Loucy (cell line): ENCODE data around the gene COL24A1.
"Not testable (repeated sequence)": the region's sequence is repeated elsewhere in the genome, so short reads cannot be mapped to it uniquely, and the experiment has no call there.

Experiments used
- H2AFZ ChIP-seq: fragments of 200-600 bp; sonication (generic); 2 replicates; pipeline ENCODE4 v1.6.0; 2016; ENCODE audit warnings: antibody characterized with exemption, mild to moderate bottlenecking, low read length, moderate library complexity
- H3F3A ChIP-seq: fragments of 200-600 bp; 2 replicates; pipeline ENCODE4 v1.6.0; 2016; ENCODE audit warnings: antibody characterized with exemption, low read depth, mild to moderate bottlenecking
- H3K27me3 ChIP-seq: fragments of 200-600 bp; sonication (generic); 2 replicates; pipeline ENCODE4 v1.6.1; 2014; ENCODE audit warnings: low read length, mild to moderate bottlenecking; ENCODE audit not compliant: insufficient read depth, poor library complexity, severe bottlenecking
- H3K36me3 ChIP-seq: fragments of 200-600 bp; sonication (generic); 2 replicates; pipeline ENCODE4 v1.6.1; 2016; ENCODE audit warnings: low read length; ENCODE audit not compliant: insufficient read depth
- H3K4me1 ChIP-seq: fragments of 200-600 bp; sonication (generic); 2 replicates; pipeline ENCODE4 v1.5.1; 2014; ENCODE audit warnings: low read length, mild to moderate bottlenecking; ENCODE audit not compliant: insufficient read depth, poor library complexity, severe bottlenecking
- H3K4me2 ChIP-seq: fragments of 200-600 bp; sonication (generic); 2 replicates; pipeline ENCODE4 v1.6.0; 2014; ENCODE audit warnings: antibody characterized with exemption, low read length, low read depth, mild to moderate bottlenecking; ENCODE audit not compliant: poor library complexity, severe bottlenecking
- H3K4me3 ChIP-seq: fragments of 200-600 bp; sonication (generic); 2 replicates; pipeline ENCODE4 v1.5.1; 2014; ENCODE audit warnings: low read length, mild to moderate bottlenecking, mixed read lengths; ENCODE audit not compliant: poor library complexity, severe bottlenecking
- H3K79me2 ChIP-seq: fragments of 200-600 bp; sonication (generic); 2 replicates; pipeline ENCODE4 v1.6.1; 2014; ENCODE audit warnings: low read length; ENCODE audit not compliant: insufficient read depth
- H3K9ac ChIP-seq: fragments of 200-600 bp; sonication (generic); 2 replicates; pipeline ENCODE4 v1.6.0; 2014; ENCODE audit warnings: mild to moderate bottlenecking, low read depth, low read length, moderate library complexity; ENCODE audit not compliant: poor library complexity, severe bottlenecking
- H3K9me2 ChIP-seq: fragments of 200-600 bp; sonication (generic); replicated peaks from 2 replicates; pipeline ENCODE4 v1.6.1; 2016; ENCODE audit warnings: low read depth, low read length, mixed read lengths
- H3K9me3 ChIP-seq: fragments of 200-600 bp; sonication (generic); 2 replicates; pipeline ENCODE4 v1.6.1; 2014; ENCODE audit warnings: mild to moderate bottlenecking, antibody characterized with exemption, low read length, low read depth; ENCODE audit not compliant: insufficient read depth
- H4K20me1 ChIP-seq: fragments of 200-600 bp; sonication (generic); 2 replicates; pipeline ENCODE4 v1.6.0; 2014; ENCODE audit warnings: antibody characterized with exemption, low read length, mild to moderate bottlenecking; ENCODE audit not compliant: insufficient read depth, poor library complexity, severe bottlenecking
- CTCF ChIP-seq: fragments of 200-600 bp; sonication (generic); conservative IDR thresholded peaks from 2 replicates; pipeline ENCODE4 v1.5.1; 2014; ENCODE audit warnings: mild to moderate bottlenecking, antibody characterized with exemption, low read length
- EZH2phosphoT487 ChIP-seq: fragments of 200-600 bp; IDR thresholded peaks from 2 replicates; pipeline ENCODE4 v1.6.1; 2018; ENCODE audit warnings: antibody characterized with exemption, mild to moderate bottlenecking, moderate library complexity, borderline replicate concordance

The COL24A1 gene

GRCh38 chr1:85718678-85719340 lies 437.8 kb downstream of the COL24A1 start:
- TF ChIP-seq EZH2phosphoT487 (no peak), CTCF (no peak)
- Histone ChIP-seq H3K9me3 (peaks cover under 1% of the 10 kb centered on the region; the same call in 1 of the 2 replicates), H3K4me1 (no peaks in the 10 kb centered on the region), H3F3A (no peaks in the 10 kb centered on the region), H3K79me2 (no peaks in the 10 kb centered on the region), H3K4me2 (no peak overlapping the region), H3K4me3 (no peak overlapping the region), H3K36me3 (no peaks in the 10 kb centered on the region), H3K9me2 (no peaks in the 10 kb centered on the region), H3K27me3 (no peaks in the 10 kb centered on the region), H2AFZ (no peak overlapping the region), H4K20me1 (no peaks in the 10 kb centered on the region), H3K9ac (no peak overlapping the region)

- H3K9ac ChIP-seq, H3K9me3 ChIP-seq, H3K4me1 ChIP-seq, H3K4me3 ChIP-seq, H3F3A ChIP-seq, H3K9me2 ChIP-seq, H3K36me3 ChIP-seq, H3K79me2 ChIP-seq, H3K27me3 ChIP-seq, H4K20me1 ChIP-seq, H2AFZ ChIP-seq, H3K4me2 ChIP-seq: not testable (repeated sequence)
Measured at GRCh38 chr1:85714418-85715114, 442.0 kb downstream of the COL24A1 start.

GRCh38 chr1:85708829-85709227 lies 447.7 kb downstream of the COL24A1 start:
- peaks cover 27% of the 10 kb centered on the region for H3K4me1 ChIP-seq
- H3K79me2 ChIP-seq, result peaks cover 40% of the 10 kb centered on the region
- TF ChIP-seq EZH2phosphoT487 (no peak), CTCF (no peak)
- peak overlapping the region; percentile 90 for H2AFZ ChIP-seq
- H3K36me3 ChIP-seq, result 0 out of 2 replicates have a peak, but pooled peaks cover 3% of the 10 kb centered on the region
- peak overlapping the region; percentile 82 for H3K4me3 ChIP-seq
- H3K9me2 ChIP-seq, result no peaks in the 10 kb centered on the region
- no peaks in the 10 kb centered on the region for H3F3A ChIP-seq
- peaks cover 5% of the 10 kb centered on the region for H4K20me1 ChIP-seq
- H3K9ac ChIP-seq, result peak overlapping the region; percentile 73
- H3K27me3 ChIP-seq, result peaks cover 4% of the 10 kb centered on the region
- peak overlapping the region; percentile 90 for H3K4me2 ChIP-seq
- peaks cover 5% of the 10 kb centered on the region; the same call in 1 of the 2 replicates for H3K9me3 ChIP-seq
